ENCODE results near the gene PRKAA1.

The PRKAA1 gene

GRCh38 chr5:40838086-40838485 is 39.9 kb upstream of the PRKAA1 start:
- in situ Hi-C loops (cut with MboI; ENCODE audit: low pct_unique_long_range_greater_than_20kb, low sequenced_read_pairs, unreplicated experiment) = no loop called here
- TF ChIP-seq CTCF (IDR thresholded peaks at IDR 0.05; ENCODE audit: extremely low read depth, insufficient read depth, missing control alignments) = no peak
- DNase-seq (ENCODE audit: low spot score) = no peak

GRCh38 chr5:40834849-40835787 is 36.9 kb upstream of the PRKAA1 start, which contains the start of gene RPL37:
TSS of gene RPL37 (minus strand) at chr5:40835222. CDS start at chr5:40835185, 37 bp downstream.
- in situ Hi-C loops (cut with MboI; ENCODE audit: low pct_unique_long_range_greater_than_20kb, low sequenced_read_pairs, unreplicated experiment) = no loop called here
- no peak for TF ChIP-seq CTCF (IDR thresholded peaks at IDR 0.05; ENCODE audit: extremely low read depth, insufficient read depth, missing control alignments)

GRCh38 chr5:40834391-40834848 is 36.2 kb upstream of the PRKAA1 start:
- in situ Hi-C loops (cut with MboI; ENCODE audit: low pct_unique_long_range_greater_than_20kb, low sequenced_read_pairs, unreplicated experiment) = no loop called here
- no peak for DNase-seq (ENCODE audit: low spot score)
- TF ChIP-seq CTCF (IDR thresholded peaks at IDR 0.05; ENCODE audit: extremely low read depth, insufficient read depth, missing control alignments) = no peak

More at GRCh38 chr5:40834849-40835787, 36.9 kb upstream of the PRKAA1 start, which contains the start of gene RPL37:
- DNase-seq (ENCODE audit: low spot score) = peak; percentile 90

GRCh38 chr5:40833712-40834229 is 35.6 kb upstream of the PRKAA1 start:
- no peak for DNase-seq (ENCODE audit: low spot score)
- TF ChIP-seq CTCF (IDR thresholded peaks at IDR 0.05; ENCODE audit: extremely low read depth, insufficient read depth, missing control alignments) = no peak
- in situ Hi-C loops (cut with MboI; ENCODE audit: low pct_unique_long_range_greater_than_20kb, low sequenced_read_pairs, unreplicated experiment) = no loop called here

- no peak for TF ChIP-seq CTCF (IDR thresholded peaks at IDR 0.05; ENCODE audit: extremely low read depth, insufficient read depth, missing control alignments)
- in situ Hi-C loops (cut with MboI; ENCODE audit: low pct_unique_long_range_greater_than_20kb, low sequenced_read_pairs, unreplicated experiment) = no loop called here
- no peak for DNase-seq (ENCODE audit: low spot score)
Measured at GRCh38 chr5:40832345-40832744, 34.2 kb upstream of the PRKAA1 start.

GRCh38 chr5:40831346-40832210 is 33.4 kb upstream of the PRKAA1 start:
- no peak for TF ChIP-seq CTCF (IDR thresholded peaks at IDR 0.05; ENCODE audit: extremely low read depth, insufficient read depth, missing control alignments)
- in situ Hi-C loops (cut with MboI; ENCODE audit: low pct_unique_long_range_greater_than_20kb, low sequenced_read_pairs, unreplicated experiment) = no loop called here
- no peak for DNase-seq (ENCODE audit: low spot score)

Measured in GM13977 (cell line).